Stimulated activated CD8-positive, alpha-beta memory T cell treated with anti-CD3 and anti-CD28 coated beads, Interleukin-15, amount 100 ng/mL, for 1 hour (primary cell): ENCODE measurements around the gene IGF2BP1.

Experiments used
- DNase-seq: peaks from one replicate; pipeline ENCODE4 v3.0.0-alpha.2; 2020; ENCODE audit warnings: low read depth

The IGF2BP1 gene

DNA sequence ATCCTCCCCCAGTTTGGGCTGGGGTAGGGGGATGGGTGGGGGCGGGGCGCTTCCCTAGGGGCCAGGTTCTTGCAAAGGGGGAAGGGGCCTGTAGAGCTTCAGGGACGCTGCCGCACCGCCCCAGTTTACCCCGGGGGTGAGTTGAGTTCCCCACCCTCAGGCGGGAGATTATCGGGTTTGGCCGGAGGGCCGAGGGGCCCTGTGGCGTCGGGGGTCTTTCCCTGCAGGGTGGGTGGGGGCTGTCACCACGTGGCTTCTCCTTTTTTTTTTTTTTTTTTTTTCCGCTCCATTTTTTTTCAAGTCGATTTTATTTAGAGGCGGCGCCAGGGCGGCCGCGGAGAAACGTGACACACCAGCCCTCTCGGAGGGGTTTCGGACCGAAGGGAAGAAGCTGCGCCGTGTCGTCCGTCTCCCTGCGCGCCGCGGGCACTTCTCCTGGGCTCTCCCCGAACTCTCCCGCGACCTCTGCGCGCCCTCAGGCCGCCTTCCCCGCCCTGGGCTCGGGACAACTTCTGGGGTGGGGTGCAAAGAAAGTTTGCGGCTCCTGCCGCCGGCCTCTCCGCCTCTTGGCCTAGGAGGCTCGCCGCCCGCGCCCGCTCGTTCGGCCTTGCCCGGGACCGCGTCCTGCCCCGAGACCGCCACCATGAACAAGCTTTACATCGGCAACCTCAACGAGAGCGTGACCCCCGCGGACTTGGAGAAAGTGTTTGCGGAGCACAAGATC is at the start of gene IGF2BP1:
TSS of gene IGF2BP1 (plus strand) at position 283 of the 724 bp plus-strand sequence. CDS start at position 644, 361 bp downstream.
- no peak for DNase-seq

DNA sequence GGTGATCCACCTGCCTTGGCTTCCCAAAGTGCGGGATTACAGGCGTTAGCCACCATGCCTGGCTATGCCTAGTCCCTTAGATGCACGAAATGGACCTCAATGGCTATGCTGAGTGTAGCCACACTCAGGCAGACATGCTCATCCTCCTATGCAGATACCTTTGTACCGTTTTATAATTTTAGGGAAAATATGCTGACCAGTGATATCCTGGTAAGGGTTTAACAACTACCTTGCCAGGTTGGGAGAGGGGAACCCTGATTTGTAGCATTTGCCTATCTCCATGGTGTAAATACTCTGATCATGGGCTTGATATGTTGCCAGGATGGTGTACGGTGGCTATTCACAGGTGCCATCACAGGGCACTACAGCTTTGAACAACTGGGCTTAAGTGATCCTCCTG is 45.6 kb upstream of the IGF2BP1 start:
- DNase-seq, result no peak

DNA sequence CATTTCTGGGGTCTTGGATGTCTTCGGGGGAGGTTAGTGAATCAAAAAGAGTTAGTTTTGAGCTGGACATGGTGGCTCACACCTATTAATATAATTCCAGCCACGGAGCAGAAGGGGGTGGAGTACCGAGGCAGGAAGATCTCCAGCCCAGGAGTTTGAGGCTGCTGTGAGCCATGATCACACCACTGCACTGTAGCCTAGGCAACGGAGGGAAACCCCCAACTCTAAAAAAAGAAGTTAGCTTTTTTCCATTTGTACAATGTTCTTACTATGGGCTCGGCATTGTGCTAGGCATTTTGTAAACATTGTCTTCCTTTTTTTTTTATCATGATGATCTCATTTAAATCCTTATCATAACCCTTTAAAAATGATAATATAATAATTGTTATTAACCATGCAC is 44.3 kb upstream of the IGF2BP1 start:
- no peak for DNase-seq

DNA sequence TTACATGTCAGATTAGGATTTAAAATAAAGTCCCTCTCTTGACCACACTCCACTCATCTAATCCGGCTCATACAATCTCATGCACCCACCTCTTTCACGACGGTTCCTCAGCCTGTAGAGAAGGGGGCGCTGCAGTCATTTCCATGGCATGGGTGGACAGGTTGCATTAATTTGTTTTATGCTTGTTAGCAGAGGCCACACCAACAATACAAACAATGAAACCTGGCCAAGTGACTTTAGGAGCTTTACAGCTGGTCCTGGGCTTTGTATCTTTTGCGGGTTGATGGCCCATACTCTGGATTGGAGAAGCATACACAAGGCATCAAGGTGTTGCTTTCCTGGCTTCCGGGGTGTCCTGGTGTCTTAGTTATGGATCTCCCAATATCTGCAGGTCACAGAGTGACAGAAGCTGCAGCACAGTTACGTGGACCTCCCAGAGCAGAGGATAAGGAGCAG is 42.9 kb upstream of the IGF2BP1 start:
- DNase-seq, result no peak

DNA sequence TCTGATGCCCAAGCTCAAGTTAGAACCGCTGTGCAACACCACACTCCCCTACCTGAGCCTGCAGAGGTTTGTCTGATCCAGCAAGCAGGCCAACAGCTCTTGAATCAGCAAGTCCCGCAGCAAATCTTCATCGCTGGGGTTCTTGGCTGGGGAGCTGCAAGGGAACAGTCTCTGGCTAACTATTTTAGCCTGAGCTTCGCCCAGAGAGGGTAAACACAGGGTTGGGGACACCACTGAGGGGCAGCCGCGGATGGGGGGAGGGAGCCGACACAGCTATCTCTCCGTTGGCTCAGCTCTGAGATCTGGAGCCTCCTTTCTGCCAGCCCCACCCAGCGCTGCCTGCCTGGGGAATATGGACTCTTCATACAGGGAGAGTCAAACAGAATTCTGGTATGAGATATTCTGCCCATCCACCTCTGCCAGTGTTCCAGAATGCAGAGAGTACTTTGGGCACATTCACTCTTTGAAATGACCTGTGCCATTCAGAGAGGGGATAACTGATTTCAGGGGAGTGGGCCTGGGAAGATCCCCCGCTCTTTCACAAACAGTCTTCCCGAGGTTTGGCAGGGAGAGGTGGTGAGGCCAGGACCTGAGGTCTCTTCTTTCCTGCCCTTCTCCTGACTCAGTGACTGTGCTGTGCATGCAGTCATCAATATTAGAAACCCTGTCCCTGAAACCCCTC is 36.2 kb upstream of the IGF2BP1 start:
- no peak for DNase-seq

DNA sequence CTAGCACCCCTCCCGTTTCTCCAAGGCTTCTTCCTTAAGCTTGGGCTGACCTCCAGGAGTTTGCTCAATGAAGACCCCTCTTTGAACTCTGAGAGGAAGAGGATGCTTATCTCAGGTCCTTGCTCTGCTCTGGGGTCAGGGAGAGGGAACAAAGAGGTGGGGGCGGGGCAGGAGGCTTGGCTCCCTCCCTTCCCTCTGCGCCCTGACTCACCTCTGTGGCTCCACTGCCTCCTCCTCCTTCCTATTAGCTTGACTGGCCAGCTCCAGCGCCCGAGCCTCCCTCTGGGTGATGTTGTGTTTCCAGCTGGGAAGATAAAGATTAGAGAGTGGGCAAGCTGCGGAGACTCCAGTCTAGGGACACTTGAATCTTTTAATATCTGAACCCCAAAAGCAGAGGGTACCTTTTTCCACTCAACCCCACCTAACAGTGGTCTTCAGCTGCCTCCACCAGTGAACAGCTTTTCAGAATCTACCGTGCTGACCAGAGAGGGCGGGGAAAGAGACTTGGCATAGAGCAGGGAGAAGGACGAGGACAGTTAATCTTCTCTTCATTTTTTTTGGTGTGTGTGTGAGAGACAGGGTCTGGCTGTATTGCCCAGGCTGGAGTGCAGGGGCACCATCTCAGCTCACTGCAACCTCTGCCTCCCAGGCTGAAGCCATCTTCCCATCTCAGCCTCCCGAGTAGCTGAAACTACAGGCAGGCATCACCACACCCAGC is 35.5 kb upstream of the IGF2BP1 start:
- no peak for DNase-seq

DNA sequence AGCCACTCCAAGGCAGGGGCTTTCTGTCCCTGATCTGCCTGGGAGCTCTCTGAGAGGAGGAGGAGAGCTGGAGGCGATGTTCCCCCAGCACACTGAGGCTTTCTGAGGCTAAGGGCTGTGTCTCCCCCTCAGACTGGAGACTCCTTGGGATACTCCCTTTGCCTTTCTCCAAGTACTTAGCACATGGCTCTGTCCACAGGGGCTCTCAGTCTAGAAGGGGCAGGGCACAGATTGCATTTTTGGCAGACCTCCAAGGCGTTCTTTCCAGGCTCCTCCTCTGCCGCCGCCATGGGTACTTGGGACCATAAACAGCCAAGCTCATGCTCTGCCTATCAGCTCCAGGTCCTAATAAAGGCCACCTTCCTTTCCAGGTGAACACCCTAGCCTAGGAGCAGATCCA is 27.0 kb upstream of the IGF2BP1 start:
- no peak for DNase-seq

DNA sequence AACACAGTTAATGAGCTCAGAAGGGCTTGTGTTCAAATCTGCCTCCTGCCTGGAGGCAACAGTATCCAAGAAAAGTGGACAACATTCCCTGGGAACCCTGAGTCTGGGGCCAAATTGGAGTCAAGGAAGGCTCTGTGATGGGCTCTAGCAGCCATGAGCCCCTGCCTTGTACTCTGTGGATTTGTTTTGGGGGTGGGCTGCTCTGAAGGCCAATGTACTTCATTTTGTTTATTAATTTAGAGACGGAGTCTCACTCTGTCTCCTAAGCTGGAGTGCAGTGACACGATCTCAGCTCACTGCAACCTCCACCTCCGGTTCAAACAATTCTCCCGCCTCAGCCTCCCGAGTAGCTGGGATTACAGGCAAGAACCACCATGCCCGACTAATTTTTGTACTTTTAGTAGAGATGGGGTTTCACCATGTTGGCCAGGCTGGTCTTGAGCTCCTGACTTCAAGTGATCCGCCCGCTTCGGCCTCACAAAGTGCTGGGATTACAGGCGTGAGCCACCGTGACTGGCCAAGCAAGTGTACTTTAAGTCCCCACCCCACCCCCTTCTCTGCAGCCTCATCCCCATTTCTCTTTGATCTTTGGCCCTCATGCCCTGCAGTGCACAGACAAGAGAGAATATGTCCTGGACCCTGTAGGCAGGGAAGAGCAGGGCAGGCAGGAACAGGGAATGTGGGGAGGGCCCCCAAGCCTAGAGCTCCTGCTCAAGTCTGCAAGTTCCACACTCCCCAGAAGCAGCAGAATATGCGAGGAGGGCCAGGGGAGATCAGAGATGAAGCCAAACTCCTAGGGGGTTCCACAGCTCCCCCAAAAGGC is 26.1 kb upstream of the IGF2BP1 start:
- DNase-seq, result no peak

DNA sequence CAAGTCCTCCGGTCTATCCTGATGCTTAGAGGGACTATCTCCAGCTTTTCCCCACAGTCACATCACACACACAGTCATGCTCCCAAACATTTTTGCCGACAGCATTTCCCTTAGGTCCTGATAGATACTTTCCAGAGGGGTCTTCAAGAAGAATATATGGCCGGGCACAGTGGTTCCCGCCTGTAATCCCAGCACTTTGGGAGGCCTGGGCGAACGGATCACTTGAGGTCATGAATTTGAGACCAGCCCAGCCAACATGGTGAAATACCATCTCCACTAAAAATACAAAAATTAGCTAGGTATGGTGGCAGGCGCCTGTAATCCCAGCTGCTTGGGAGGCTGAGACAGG is 24.5 kb upstream of the IGF2BP1 start:
- DNase-seq, result no peak

DNA sequence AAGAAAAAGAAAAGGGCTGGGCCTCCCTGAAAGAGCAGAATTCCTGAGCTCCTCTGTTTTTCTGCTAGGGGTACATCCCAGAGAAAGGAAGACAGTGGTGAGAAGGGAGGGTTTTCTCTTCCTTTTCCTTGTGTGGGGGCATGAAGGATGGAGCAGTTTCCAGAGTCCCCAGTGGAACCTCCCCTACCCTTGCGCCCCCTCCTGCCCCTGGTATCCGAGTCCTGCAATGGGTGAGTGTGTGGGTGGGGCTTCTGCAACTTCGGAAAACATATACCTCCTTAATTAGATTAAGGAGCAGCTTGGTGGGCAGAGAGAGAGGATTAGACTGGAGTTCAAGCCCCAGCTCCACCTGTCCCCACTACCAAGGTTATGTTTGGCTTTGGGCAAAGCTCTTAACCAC is 23.4 kb upstream of the IGF2BP1 start:
- DNase-seq, result no peak

DNA sequence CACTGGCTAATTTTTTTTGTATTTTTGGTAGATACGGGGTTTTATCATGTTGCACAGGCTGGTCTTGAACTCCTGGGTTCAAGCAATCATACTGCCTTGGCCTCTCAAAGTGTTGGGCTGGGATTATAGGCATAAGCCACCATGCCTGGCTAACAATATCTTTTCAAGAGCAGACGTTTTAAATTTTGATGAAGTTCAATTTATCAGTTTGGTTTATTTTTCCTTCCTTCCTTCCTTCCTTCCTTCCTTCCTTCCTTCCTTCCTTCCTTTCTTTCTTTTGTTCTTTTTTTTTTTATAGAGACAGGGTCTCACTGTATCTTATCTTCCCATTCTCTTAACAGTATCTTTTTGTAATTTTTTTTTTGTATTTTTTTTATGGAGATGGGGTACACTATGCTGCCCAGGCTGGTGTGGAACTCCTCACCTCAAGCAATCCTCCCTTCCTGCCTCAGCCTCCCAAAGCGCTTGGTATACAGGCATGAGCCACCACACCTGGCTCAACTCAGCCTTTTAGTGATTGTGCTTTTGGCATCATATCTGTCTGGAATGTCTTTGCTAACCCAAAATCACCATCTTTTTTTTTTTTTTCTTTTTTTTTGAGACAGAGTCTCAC is 15.2 kb upstream of the IGF2BP1 start:
- DNase-seq, result no peak

DNA sequence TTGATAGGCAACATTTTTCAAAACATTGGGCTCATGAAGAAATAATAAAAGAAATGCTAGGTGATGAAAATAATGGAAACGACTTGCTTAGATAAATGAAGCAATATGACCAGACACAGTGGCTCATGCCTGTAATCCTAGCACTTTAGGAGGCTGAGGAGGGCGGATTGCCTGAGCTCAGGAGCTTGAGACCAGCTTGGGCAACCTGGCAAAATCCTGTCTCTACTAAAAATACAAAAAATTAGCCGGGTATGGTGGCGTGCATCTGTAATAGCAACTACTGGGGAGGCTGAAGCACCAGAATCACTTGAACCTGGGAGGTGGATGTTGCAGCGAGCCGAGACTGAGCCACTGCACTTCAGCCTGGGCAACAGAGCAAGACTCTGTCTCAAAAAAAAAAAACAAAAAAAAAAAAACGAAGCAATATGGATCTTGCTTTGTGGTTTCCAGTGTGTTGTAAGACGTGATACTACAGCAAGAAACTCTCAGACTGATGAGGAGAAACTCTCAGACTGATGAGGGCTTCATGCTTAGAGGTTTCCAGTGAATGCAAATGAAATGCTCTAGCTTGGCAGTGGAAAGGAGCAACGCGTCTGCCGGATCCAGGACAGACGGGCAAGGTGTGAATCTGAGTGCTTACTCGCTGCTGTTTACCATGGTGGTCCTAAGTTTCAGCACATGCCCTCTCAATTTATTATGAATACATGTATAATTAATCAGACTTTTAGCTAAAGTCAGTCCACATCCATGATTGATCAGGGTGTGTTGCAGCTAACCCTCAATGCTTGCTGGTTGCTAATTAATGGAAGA is 11.5 kb upstream of the IGF2BP1 start:
- DNase-seq, result no peak

DNA sequence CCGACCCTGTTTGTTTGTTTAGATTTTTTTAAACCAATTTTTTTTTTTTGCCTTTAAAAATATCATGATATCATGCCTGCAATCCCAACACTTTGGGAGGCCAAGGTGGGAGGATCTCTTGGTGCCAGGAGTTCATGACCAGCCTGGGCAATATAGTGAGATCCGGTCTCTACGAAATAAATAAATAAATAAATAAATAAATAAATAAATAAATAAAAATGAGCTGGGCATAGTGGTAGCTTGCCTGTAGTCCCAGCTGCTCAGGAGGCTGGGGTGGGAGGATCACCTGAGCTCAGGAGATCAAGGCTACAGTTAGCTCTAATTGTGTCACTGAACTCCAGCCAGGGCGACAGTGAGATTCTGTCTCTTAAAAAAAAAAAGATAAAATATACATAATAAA is 8.1 kb upstream of the IGF2BP1 start:
- DNase-seq, result no peak

DNA sequence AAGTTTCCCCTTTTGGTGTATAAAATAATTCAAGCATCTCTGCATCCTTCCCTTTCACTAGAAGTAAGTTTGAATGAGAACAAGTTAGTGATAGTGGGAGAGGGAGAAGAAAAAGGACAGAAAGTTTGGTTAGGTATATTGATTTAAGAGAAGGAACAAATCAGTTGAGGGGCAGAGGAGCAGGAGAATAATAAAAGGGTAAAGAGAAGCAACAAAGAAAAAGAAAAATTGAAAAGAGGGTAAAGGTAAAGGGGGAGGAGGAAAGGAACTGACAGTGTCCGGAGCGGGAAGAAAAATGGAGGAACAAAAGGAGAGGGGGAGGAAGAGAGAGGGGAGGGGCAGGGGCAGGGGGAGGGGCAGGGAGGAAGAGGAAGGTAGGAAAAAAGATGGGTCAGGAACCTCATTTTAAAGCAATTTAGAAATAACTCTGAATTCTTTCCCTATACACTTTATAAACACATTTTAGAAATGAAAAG is 6.3 kb upstream of the IGF2BP1 start:
- DNase-seq, result no peak

DNA sequence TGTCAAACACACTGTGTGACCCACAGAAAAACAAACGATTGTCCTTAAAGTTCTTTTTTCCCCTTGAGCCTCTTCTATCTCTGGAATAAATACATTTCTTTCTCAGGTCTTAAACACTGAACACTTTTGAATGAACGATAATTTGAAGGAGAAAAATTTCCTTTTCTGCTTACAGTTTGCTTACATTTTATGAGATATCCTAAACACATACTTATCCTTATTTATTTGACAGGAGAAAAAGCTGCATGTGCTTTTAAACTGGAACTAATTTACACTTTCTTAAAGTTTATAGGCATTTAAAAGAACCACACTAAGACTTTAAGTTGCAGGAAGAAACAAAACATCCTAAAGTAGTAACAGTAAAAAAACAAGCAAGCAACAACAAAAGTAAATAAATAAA is 4.7 kb upstream of the IGF2BP1 start:
- no peak for DNase-seq

DNA sequence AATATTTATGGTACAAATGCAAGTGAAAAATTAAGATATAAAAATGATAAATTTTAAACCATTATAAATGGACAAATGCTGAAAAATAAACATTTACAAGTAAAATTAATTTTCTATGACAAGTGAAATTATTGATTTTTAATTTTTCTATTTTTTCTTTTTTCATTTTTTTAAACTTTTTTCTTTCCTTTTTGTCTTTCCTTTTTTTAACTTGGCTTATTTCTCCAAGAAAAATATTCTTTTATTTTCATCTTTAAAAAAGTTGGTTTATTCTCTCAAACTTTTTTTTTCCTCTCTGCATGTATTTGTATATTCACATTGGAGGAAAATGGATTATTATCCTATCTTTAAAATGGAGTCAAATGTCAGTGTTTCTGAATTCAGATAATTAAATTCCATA is 3.9 kb upstream of the IGF2BP1 start:
- DNase-seq, result no peak

DNA sequence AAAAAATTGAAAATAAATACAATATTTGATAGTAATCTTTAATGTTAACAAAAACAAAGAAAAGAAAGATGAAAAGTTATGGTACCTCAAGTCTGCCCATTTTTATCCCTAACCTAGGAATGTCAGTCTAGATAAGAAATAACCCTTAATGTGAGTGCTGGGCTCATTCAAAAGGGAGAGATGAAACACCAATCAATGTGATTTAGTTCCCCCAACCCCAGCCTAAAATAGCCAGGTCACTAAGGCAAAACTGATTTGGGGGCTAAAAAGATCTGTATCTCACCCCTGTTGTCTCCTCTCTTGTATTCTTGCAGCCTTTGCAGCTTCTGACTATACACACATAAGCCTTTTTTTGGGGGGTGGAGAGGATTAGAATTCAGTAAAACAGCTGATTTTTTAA is 3.2 kb upstream of the IGF2BP1 start:
- no peak for DNase-seq

DNA sequence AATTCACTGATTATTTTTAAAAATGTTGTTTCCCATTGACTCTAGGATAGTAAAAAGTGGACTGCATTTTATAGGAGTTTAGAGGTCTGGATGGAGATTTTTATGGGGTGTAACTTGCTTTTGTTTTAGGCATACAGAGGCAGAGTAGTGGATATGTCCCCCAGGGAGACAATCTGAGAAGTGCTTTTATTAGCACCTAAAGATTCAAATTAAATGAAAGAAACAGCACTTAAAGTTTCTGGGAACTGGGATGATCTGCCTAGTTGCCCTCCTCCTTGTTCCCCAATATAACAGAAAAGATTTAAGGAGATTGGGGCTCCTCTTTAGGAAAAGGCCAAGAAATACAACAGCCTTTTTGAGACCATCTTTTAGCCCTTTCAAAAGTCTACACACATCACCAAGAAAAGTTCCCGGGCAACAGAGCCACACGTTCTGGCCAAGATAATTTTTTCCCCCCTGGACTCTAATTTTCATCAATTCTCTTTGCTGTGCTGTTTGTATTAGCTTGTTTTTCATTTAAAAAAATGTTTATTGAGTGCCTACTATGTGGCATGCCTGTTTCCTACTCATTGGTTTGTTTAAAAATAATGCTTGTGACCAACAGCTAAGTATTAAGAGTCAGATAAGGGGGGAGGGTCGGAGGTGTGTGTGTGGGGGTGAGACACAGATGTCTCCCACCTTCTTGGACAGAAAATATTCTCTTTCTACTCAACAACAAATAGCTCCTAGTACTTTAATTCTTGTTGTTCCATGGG is 2.5 kb upstream of the IGF2BP1 start:
- DNase-seq, result no peak

DNA sequence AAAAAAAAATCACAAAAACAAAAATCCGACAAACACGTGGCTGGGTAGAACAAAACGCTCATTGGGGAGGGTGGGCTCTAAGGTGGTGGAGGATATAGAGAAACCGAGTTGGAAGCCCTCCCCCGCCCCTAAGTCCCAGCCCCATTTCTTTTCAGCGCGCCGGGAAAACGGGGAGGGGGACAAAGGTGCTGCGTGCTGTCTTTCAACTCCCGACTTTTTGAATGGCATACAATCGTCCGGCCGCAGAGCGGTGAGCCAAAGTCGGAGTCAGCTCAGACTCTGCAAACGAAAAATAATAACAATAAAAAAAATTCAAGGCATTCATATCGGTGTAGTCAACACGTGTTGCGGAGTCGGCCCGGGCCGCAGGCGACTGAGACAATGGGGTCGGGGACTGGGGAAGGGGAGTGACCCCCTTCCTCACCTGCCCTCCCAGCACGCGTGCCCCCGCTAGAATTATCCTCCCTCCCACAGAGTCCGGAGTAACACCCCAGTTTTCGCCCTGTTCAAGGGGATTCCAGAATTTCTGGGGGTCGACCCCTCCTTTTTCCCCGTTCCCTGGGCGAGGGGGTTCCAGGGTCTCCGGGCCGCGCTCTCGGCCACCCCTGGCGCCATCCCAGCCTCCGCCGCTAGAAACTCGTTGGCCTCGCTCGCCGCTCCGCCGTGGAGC is 1.7 kb upstream of the IGF2BP1 start:
- DNase-seq, result no peak
